ENCODE data around the gene GREB1. TPM values are rescaled to one million over a fixed set of nuclear protein-coding genes. Genes with fewer than 3 reads are reported as not detected.

Gene GREB1
- total and polyA plus RNA-seq, 2 experiments from 2014 or later: 5.7 to 6.4 TPM

- Histone ChIP-seq H3K4me3 (no peak overlapping the region), H3K27me3 (no peaks in the 10 kb centered on the region), H3K4me2 (no peak overlapping the region), H3K9me2 (replicated peaks; ENCODE audit: insufficient read depth) (no peaks in the 10 kb centered on the region), H2AFZ (no peak overlapping the region), H4K20me1 (ENCODE audit: insufficient read depth, poor library complexity, severe bottlenecking) (no peaks in the 10 kb centered on the region), H3K36me3 (replicated peaks; ENCODE audit: insufficient read depth, low read depth) (no peaks in the 10 kb centered on the region), H3K79me2 (no peaks in the 10 kb centered on the region), H3K9me3 (ENCODE audit: low read depth) (no peaks in the 10 kb centered on the region), H3K4me1 (ENCODE audit: insufficient read depth) (no peaks in the 10 kb centered on the region), H3K27ac (no peak overlapping the region)
- no peak for DNase-seq (ENCODE audit: low spot score)
- 91% methylated on average over 5 of the region's 5 CpGs for WGBS (ENCODE audit: low lambda C conversion rate, missing lambda C conversion rate)
- no peak for TF ChIP-seq CTCF (IDR thresholded peaks at IDR 0.05; ENCODE audit: poor library complexity)
- no peak for TF ChIP-seq EZH2phosphoT487 (IDR thresholded peaks at IDR 0.05; ENCODE audit: low read depth, severe bottlenecking, unreplicated experiment)
- no peak for TF ChIP-seq EZH2 (IDR thresholded peaks at IDR 0.05; ENCODE audit: borderline replicate concordance)
Measured at GRCh38 chr2:11639503-11639902, 105.7 kb downstream of the GREB1 start.

GRCh38 chr2:11640132-11640531 is 106.3 kb downstream of the GREB1 start:
- Histone ChIP-seq H4K20me1 (ENCODE audit: insufficient read depth, poor library complexity, severe bottlenecking) (no peaks in the 10 kb centered on the region), H3K9me2 (replicated peaks; ENCODE audit: insufficient read depth) (no peaks in the 10 kb centered on the region), H3K79me2 (no peaks in the 10 kb centered on the region), H3K4me3 (no peak overlapping the region), H3K36me3 (replicated peaks; ENCODE audit: insufficient read depth, low read depth) (no peaks in the 10 kb centered on the region), H3K27ac (no peak overlapping the region), H3K27me3 (no peaks in the 10 kb centered on the region), H2AFZ (no peak overlapping the region), H3K9me3 (ENCODE audit: low read depth) (no peaks in the 10 kb centered on the region), H3K4me2 (no peak overlapping the region), H3K4me1 (ENCODE audit: insufficient read depth) (no peaks in the 10 kb centered on the region)
- DNase-seq (ENCODE audit: low spot score): no peak
- 99% methylated on average over 27 of the region's 27 CpGs for WGBS (ENCODE audit: low lambda C conversion rate, missing lambda C conversion rate)
- TF ChIP-seq EZH2phosphoT487 (IDR thresholded peaks at IDR 0.05; ENCODE audit: low read depth, severe bottlenecking, unreplicated experiment): no peak
- no peak for TF ChIP-seq CTCF (IDR thresholded peaks at IDR 0.05; ENCODE audit: poor library complexity)
- no peak for TF ChIP-seq EZH2 (IDR thresholded peaks at IDR 0.05; ENCODE audit: borderline replicate concordance)

GRCh38 chr2:11642972-11643371 is 109.1 kb downstream of the GREB1 start:
- no peaks in the 10 kb centered on the region for H3K79me2 ChIP-seq
- WGBS (ENCODE audit: low lambda C conversion rate, missing lambda C conversion rate): 82% methylated on average over 7 of the region's 7 CpGs

GRCh38 chr2:11644293-11644692 is 110.4 kb downstream of the GREB1 start:
- no peak overlapping the region for H3K4me3 ChIP-seq
- no peaks in the 10 kb centered on the region for H4K20me1 ChIP-seq (ENCODE audit: insufficient read depth, poor library complexity, severe bottlenecking)
- TF ChIP-seq EZH2phosphoT487 (IDR thresholded peaks at IDR 0.05; ENCODE audit: low read depth, severe bottlenecking, unreplicated experiment): no peak
- no peak for TF ChIP-seq CTCF (IDR thresholded peaks at IDR 0.05; ENCODE audit: poor library complexity)
- no peak for TF ChIP-seq EZH2 (IDR thresholded peaks at IDR 0.05; ENCODE audit: borderline replicate concordance)
- no peak overlapping the region for H3K4me2 ChIP-seq
- H3K27me3 ChIP-seq: no peaks in the 10 kb centered on the region
- no peak overlapping the region for H3K27ac ChIP-seq
- H2AFZ ChIP-seq: no peak overlapping the region
- H3K36me3 ChIP-seq (replicated peaks; ENCODE audit: insufficient read depth, low read depth): no peaks in the 10 kb centered on the region
- no peak for DNase-seq (ENCODE audit: low spot score)
- no peaks in the 10 kb centered on the region for H3K9me3 ChIP-seq (ENCODE audit: low read depth)
- H3K9me2 ChIP-seq (replicated peaks; ENCODE audit: insufficient read depth): no peaks in the 10 kb centered on the region
- H3K4me1 ChIP-seq (ENCODE audit: insufficient read depth): no peaks in the 10 kb centered on the region
- 90% methylated on average over 3 of the region's 3 CpGs for WGBS (ENCODE audit: low lambda C conversion rate, missing lambda C conversion rate)
- no peaks in the 10 kb centered on the region for H3K79me2 ChIP-seq

More at GRCh38 chr2:11642972-11643371, 109.1 kb downstream of the GREB1 start:
- H2AFZ ChIP-seq: no peak overlapping the region
- H3K9me2 ChIP-seq (replicated peaks; ENCODE audit: insufficient read depth): no peaks in the 10 kb centered on the region
- no peaks in the 10 kb centered on the region for H3K27me3 ChIP-seq
- no peaks in the 10 kb centered on the region for H3K4me1 ChIP-seq (ENCODE audit: insufficient read depth)
- no peak overlapping the region for H3K4me3 ChIP-seq
- H3K4me2 ChIP-seq: no peak overlapping the region
- no peaks in the 10 kb centered on the region for H3K36me3 ChIP-seq (replicated peaks; ENCODE audit: insufficient read depth, low read depth)
- no peaks in the 10 kb centered on the region for H4K20me1 ChIP-seq (ENCODE audit: insufficient read depth, poor library complexity, severe bottlenecking)
- no peak for TF ChIP-seq EZH2 (IDR thresholded peaks at IDR 0.05; ENCODE audit: borderline replicate concordance)
- no peak for DNase-seq (ENCODE audit: low spot score)
- no peak overlapping the region for H3K27ac ChIP-seq
- H3K9me3 ChIP-seq (ENCODE audit: low read depth): no peaks in the 10 kb centered on the region

Measured in hepatocyte (in vitro differentiated cells).